B cell (primary cell): ENCODE results near the gene LMAN1L. TPM values are rescaled to one million over a fixed set of nuclear protein-coding genes. Genes with fewer than 3 reads are reported as not detected.

Experiments used
- ATAC-seq: fragments of 200-7000 bp; cut with Tn5 transposase; one replicate; pipeline ENCODE4 v1.10.0; 2021; ENCODE audit warnings: low read depth, mild to moderate bottlenecking, moderate number of reproducible peaks, moderate library complexity
- CTCF ChIA-PET: fragments of 350-600 bp; sonication (Branson Sonifier 250); formaldehyde crosslinking; loops from one replicate; lab custom pipeline; 2021; ENCODE audit warnings: antibody characterized with exemption, inconsistent platforms; lab: Charles Lee
- POLR2A ChIA-PET: fragments of 350-600 bp; sonication (Branson Sonifier 250); formaldehyde crosslinking; loops from one replicate; lab custom pipeline; 2021; ENCODE audit warnings: antibody characterized with exemption; lab: Charles Lee
- DNase-seq: peaks from one replicate; pipeline ENCODE4 v3.0.0; 2013
- H2AFZ ChIP-seq: 2 replicates; pipeline ENCODE4 v1.6.1; 2012; ENCODE audit warnings: mild to moderate bottlenecking, low read depth, low read length; ENCODE audit not compliant: insufficient read depth, poor library complexity, severe bottlenecking
- H3K27ac ChIP-seq, 2 donors: 1 replicate in 1 of 2; 2 replicates in 1 of 2; pipeline ENCODE4 v1.5.1; 2012 to 2013; ENCODE audit warnings: low read length in 2 of 2, mild to moderate bottlenecking in 2 of 2, moderate library complexity in 1 of 2
- H3K27me3 ChIP-seq, 4 experiments: fragments of 200-600 bp in 1 of 4; sonication (generic) in 1 of 4; replicated peaks in 1 of 4; 1 replicate in 2 of 4; 2 replicates in 2 of 4; pipeline versions ENCODE4 v1.6.1 to v1.7.0; 2013 to 2016; ENCODE audit warnings: low read length in 3 of 4, mild to moderate bottlenecking in 2 of 4, mixed read lengths in 1 of 4, moderate library complexity in 1 of 4; ENCODE audit not compliant: insufficient read depth in 4 of 4, control insufficient read depth in 3 of 4; ENCODE audit errors: control extremely low read depth in 1 of 4
- H3K36me3 ChIP-seq, 2 experiments: replicated peaks in 1 of 2; 1 replicate in 1 of 2; 2 replicates in 1 of 2; pipeline versions ENCODE4 v1.6.1 to v1.7.1; 2013; ENCODE audit warnings: low read length in 1 of 2; ENCODE audit not compliant: insufficient read depth in 2 of 2, control insufficient read depth in 1 of 2; ENCODE audit errors: control extremely low read depth in 1 of 2, extremely low read depth in 1 of 2
- H3K4me1 ChIP-seq, 2 donors: fragments of 200-600 bp in 1 of 2; sonication (generic) in 1 of 2; 1 replicate in 1 of 2; 2 replicates in 1 of 2; pipeline versions ENCODE4 v1.5.1 to v1.6.1; 2013 to 2017; ENCODE audit warnings: low read length in 2 of 2; ENCODE audit not compliant: control insufficient read depth in 2 of 2, insufficient read depth in 2 of 2
- H3K4me2 ChIP-seq: replicated peaks from 2 replicates; pipeline ENCODE3; 2012; ENCODE audit warnings: mild to moderate bottlenecking, low read depth, low read length; ENCODE audit not compliant: poor library complexity, severe bottlenecking
- H3K4me3 ChIP-seq, 5 experiments: fragments of 200-600 bp in 1 of 5; sonication (generic) in 1 of 5; 1 replicate in 3 of 5; 2 replicates in 2 of 5; pipeline versions ENCODE4 v1.5.1 to v1.7.0; 2011 to 2016; ENCODE audit warnings: low read length in 4 of 5, mild to moderate bottlenecking in 4 of 5, low read depth in 2 of 5, control low read depth in 1 of 5, moderate library complexity in 1 of 5; ENCODE audit not compliant: insufficient read depth in 1 of 5; ENCODE audit errors: control extremely low read depth in 1 of 5, extremely low read depth in 1 of 5
- H3K79me2 ChIP-seq: fragments of 200-600 bp; sonication (generic); one replicate; pipeline ENCODE4 v1.6.0; 2016; ENCODE audit warnings: low read length; ENCODE audit not compliant: control insufficient read depth, insufficient read depth
- H3K9ac ChIP-seq: fragments of 200-600 bp; sonication (generic); 2 replicates; pipeline ENCODE4 v1.6.1; 2017; ENCODE audit warnings: mild to moderate bottlenecking, low read length, moderate library complexity
- H3K9me3 ChIP-seq, 3 donors: one replicate each; pipeline versions ENCODE4 v1.6.1 to v1.7.1; 2013; ENCODE audit warnings: low read length in 2 of 3; ENCODE audit not compliant: control insufficient read depth in 2 of 3, insufficient read depth in 1 of 3; ENCODE audit errors: control extremely low read depth in 1 of 3
- H4K20me1 ChIP-seq: 2 replicates; pipeline ENCODE4 v1.6.0; 2012; ENCODE audit warnings: mild to moderate bottlenecking, low read length; ENCODE audit not compliant: insufficient read depth, control insufficient read depth, poor library complexity, severe bottlenecking
- H3K27ac Mint-ChIP-seq: one replicate; pipeline ENCODE4 v1.8.0; 2021; ENCODE audit warnings: mixed read lengths
- H3K27me3 Mint-ChIP-seq: one replicate; pipeline ENCODE4 v1.8.0; 2021; ENCODE audit warnings: mixed read lengths
- H3K4me1 Mint-ChIP-seq: one replicate; pipeline ENCODE4 v1.8.0; 2021; ENCODE audit warnings: mixed read lengths
- H3K4me3 Mint-ChIP-seq: one replicate; pipeline ENCODE4 v1.8.0; 2021; ENCODE audit warnings: mixed read lengths
- H3K9me3 Mint-ChIP-seq: one replicate; pipeline ENCODE4 v1.8.0; 2022; ENCODE audit warnings: mixed read lengths; ENCODE audit not compliant: insufficient read depth
- EZH2 ChIP-seq: IDR thresholded peaks from 2 replicates; pipeline ENCODE4 v1.6.1; 2012; ENCODE audit warnings: borderline replicate concordance, low read depth, mild to moderate bottlenecking, moderate library complexity, low read length; ENCODE audit not compliant: insufficient read depth, poor library complexity, severe bottlenecking
- WGBS: methylation state at CpG from one replicate; pipeline ENCODE4 v1.1.5; 2013; ENCODE audit warnings: missing lambda C conversion rate; ENCODE audit not compliant: insufficient coverage; 5-methylcytosine and 5-hydroxymethylcytosine counted together
- intact Hi-C: fragments of 100-400 bp; cut with micrococcal nuclease; formaldehyde crosslinking; loops from one replicate; pipeline ENCODE4 v1.10.0; 2022
- polyA plus RNA-seq: library from polyadenylated mRNA; depleted of rRNA; stranded (reverse); fragments of >200 nt; gene quantifications from 2 replicates; pipeline ENCODE4 v1.2.3, GENCODE V29; 2012
- total RNA-seq, 2 donors: library from RNA; stranded (reverse); fragments of 120-200 nt in 1 of 2; gene quantifications; 1 replicate in 1 of 2; 2 replicates in 1 of 2; pipeline versions ENCODE4 v1.2.3 to v1.2.4, GENCODE V29; 2013 to 2022
- TF ChIP-seq, protein P1 (sequence below): fragments of 200-600 bp; IDR thresholded peaks from one replicate; pipeline ENCODE4 v1.8.0; 2022; ENCODE audit warnings: antibody characterized with exemption, mild to moderate bottlenecking

The LMAN1L gene
- total and polyA plus RNA-seq, 2 donors (not counting 1 experiment from before 2014, with no cell fraction given) = 0.60 to 1.1 TPM

DNA sequence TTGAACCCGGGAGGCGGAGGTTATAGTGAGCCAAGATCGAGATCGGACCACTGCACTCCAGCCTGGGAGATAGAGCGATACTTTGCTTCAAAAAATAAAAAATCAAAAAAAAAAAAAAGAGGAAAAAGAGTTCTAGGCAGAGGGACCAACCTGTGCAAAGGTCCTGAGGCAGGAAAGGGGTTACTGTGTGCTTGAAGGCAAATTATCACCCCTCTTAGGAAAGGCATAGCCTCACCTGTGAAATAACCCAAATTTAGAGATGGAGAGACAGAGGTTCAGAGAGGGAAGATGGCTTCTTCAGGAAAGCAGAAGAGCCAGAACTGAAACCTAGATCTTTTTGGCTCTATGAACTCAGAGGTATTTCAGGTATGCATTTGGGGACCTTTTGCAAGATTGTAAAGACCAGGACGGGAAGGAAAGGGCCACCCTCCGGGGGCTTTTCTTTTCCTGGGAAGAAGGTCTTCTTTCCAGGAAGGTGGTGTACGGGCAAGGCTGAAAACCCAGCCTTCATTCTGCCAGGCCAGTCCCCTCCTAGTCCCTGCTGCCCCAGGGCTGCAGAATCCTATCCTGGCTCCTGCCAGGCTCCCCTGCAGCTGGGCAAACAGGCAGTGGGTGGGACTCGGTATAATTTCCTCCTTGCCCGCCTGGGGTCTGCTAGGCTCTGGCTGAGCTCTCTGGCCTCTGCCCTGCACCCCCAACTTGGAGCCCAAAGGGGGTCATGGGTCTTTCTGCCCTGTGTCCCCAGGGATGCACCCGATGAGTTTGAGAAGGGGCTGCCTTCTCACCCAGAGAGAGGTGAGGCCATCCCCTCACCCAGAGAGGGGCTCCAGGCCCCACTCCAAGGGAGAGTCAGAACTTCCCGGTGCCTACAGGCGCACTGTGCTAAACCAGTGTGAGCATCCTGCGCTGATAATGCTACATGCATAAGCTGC lies 45.2 kb upstream of the LMAN1L start:
- Histone ChIP-seq H3K9ac (no peak overlapping the region), H4K20me1 (no peaks in the 10 kb centered on the region), H3K36me3 (no peaks in the 10 kb centered on the region), H3K4me2 (no peak overlapping the region), H3K79me2 (peaks cover 37% of the 10 kb centered on the region), H3K9me3 (no peaks in the 10 kb centered on the region), H3K4me3 (no peak overlapping the region), H3K4me1 (peaks cover 23 to 27% of the 10 kb centered on the region in 2 donors), H3K27ac (no peak overlapping the region), H2AFZ (no peak overlapping the region), H3K27me3 (peaks cover 0 to 9% (median 0%) of the 10 kb centered on the region in 4 experiments)
- ATAC-seq = no peak
- TF ChIP-seq, protein P1, sequence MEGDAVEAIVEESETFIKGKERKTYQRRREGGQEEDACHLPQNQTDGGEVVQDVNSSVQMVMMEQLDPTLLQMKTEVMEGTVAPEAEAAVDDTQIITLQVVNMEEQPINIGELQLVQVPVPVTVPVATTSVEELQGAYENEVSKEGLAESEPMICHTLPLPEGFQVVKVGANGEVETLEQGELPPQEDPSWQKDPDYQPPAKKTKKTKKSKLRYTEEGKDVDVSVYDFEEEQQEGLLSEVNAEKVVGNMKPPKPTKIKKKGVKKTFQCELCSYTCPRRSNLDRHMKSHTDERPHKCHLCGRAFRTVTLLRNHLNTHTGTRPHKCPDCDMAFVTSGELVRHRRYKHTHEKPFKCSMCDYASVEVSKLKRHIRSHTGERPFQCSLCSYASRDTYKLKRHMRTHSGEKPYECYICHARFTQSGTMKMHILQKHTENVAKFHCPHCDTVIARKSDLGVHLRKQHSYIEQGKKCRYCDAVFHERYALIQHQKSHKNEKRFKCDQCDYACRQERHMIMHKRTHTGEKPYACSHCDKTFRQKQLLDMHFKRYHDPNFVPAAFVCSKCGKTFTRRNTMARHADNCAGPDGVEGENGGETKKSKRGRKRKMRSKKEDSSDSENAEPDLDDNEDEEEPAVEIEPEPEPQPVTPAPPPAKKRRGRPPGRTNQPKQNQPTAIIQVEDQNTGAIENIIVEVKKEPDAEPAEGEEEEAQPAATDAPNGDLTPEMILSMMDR = no peak
- TF ChIP-seq EZH2 = no peak
- WGBS = 93% methylated on average over 9 of the region's 14 CpGs
- Mint-ChIP-seq H3K4me3 (no peak overlapping the region), H3K27me3 (peaks cover 6% of the 10 kb centered on the region), H3K27ac (no peak overlapping the region), H3K4me1 (peaks cover 22% of the 10 kb centered on the region), H3K9me3 (no peaks in the 10 kb centered on the region)
- no peak for DNase-seq
- POLR2A ChIA-PET = no interaction called here
- CTCF ChIA-PET = interaction anchor here (1.3 to 29.7 kb wide), 15 partner anchors 8 to 393 kb away, joined by 3 to 2548 read pairs (median 17); partner anchors contain the start of genes CSK, CYP1A1, LMAN1L and ULK3
- intact Hi-C loops = loop anchor here (1.0 kb wide), 1 partner anchor 132 kb away; no protein-coding TSS in a partner anchor
